ENCODE measurements around the gene FGF3.

GRCh38 chr11:69842746-69843528 is 23.7 kb upstream of the FGF3 start:
- TF ChIP-seq RAD21 (IDR thresholded peaks at IDR 0.05; ENCODE audit: insufficient read depth, low read depth, low read length) (no peak), SIN3A (IDR thresholded peaks at IDR 0.05; ENCODE audit: low read depth, low read length) (no peak), GABPA (IDR thresholded peaks at IDR 0.05; ENCODE audit: low read depth) (no peak), ESRRA (IDR thresholded peaks at IDR 0.05; ENCODE audit: low read length) (no peak), CBFB (IDR thresholded peaks at IDR 0.05; ENCODE audit: low read depth) (no peak), CHD2 (IDR thresholded peaks at IDR 0.05; ENCODE audit: borderline replicate concordance, low read depth, low read length) (no peak), EZH2 (IDR thresholded peaks at IDR 0.05; ENCODE audit: borderline replicate concordance, control insufficient read depth, low read depth, low read length) (no peak), POLR2AphosphoS5 (IDR thresholded peaks at IDR 0.05; ENCODE audit: low read length) (no peak), NR2C2 (IDR thresholded peaks at IDR 0.05; ENCODE audit: borderline replicate concordance, control insufficient read depth, insufficient read length, low read depth) (no peak)
- TF ChIP-seq, protein P1, sequence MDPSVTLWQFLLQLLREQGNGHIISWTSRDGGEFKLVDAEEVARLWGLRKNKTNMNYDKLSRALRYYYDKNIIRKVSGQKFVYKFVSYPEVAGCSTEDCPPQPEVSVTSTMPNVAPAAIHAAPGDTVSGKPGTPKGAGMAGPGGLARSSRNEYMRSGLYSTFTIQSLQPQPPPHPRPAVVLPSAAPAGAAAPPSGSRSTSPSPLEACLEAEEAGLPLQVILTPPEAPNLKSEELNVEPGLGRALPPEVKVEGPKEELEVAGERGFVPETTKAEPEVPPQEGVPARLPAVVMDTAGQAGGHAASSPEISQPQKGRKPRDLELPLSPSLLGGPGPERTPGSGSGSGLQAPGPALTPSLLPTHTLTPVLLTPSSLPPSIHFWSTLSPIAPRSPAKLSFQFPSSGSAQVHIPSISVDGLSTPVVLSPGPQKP (IDR thresholded peaks at IDR 0.05; ENCODE audit: low read depth, low read length) = no peak
- TF ChIP-seq, protein P2, sequence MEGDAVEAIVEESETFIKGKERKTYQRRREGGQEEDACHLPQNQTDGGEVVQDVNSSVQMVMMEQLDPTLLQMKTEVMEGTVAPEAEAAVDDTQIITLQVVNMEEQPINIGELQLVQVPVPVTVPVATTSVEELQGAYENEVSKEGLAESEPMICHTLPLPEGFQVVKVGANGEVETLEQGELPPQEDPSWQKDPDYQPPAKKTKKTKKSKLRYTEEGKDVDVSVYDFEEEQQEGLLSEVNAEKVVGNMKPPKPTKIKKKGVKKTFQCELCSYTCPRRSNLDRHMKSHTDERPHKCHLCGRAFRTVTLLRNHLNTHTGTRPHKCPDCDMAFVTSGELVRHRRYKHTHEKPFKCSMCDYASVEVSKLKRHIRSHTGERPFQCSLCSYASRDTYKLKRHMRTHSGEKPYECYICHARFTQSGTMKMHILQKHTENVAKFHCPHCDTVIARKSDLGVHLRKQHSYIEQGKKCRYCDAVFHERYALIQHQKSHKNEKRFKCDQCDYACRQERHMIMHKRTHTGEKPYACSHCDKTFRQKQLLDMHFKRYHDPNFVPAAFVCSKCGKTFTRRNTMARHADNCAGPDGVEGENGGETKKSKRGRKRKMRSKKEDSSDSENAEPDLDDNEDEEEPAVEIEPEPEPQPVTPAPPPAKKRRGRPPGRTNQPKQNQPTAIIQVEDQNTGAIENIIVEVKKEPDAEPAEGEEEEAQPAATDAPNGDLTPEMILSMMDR (IDR thresholded peaks at IDR 0.05 in 2 of 3, conservative IDR thresholded peaks at IDR 0.05 in 1 of 3; ENCODE audit: control insufficient read depth in 2 of 3, extremely low read depth in 1 of 3, insufficient read depth in 1 of 3, low read depth in 3 of 3, low read length in 3 of 3) = no peak
- TF ChIP-seq, protein P3, sequence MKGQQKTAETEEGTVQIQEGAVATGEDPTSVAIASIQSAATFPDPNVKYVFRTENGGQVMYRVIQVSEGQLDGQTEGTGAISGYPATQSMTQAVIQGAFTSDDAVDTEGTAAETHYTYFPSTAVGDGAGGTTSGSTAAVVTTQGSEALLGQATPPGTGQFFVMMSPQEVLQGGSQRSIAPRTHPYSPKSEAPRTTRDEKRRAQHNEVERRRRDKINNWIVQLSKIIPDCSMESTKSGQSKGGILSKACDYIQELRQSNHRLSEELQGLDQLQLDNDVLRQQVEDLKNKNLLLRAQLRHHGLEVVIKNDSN (IDR thresholded peaks at IDR 0.05; ENCODE audit: borderline replicate concordance, extremely low read length, insufficient read depth, low read depth, low read length) = no peak
